Measurements from ENCODE around the gene SEL1L. TPM values are rescaled to one million over a fixed set of nuclear protein-coding genes. Genes with fewer than 3 reads are reported as not detected.
"Not testable (repeated sequence)": the region's sequence is repeated elsewhere in the genome, so short reads cannot be mapped to it uniquely, and the experiment has no call there.

SEL1L gene
- total RNA-seq, 4 donors from 2014 or later = 16.5 to 57.1 (median 44.7) TPM

GRCh38 chr14:81555684-81556083 is 22.0 kb upstream of the SEL1L start:
- no peaks in the 10 kb centered on the region for H3K36me3 ChIP-seq
- no peaks in the 10 kb centered on the region for H3K9me3 ChIP-seq
- no peaks in the 10 kb centered on the region for H3K27me3 ChIP-seq
- DNase-seq = no peak
- no peak overlapping the region for H3K27ac ChIP-seq
- H3K4me1 ChIP-seq = no peaks in the 10 kb centered on the region
- no peak overlapping the region for H3K4me3 ChIP-seq
- TF ChIP-seq POLR2A (IDR thresholded peaks at IDR 0.05) (no peak), CTCF (IDR thresholded peaks at IDR 0.05) (no peak)

- TF ChIP-seq POLR2A (IDR thresholded peaks at IDR 0.05) (no peak), CTCF (IDR thresholded peaks at IDR 0.05) (no peak)
- Histone ChIP-seq H3K4me3 (no peak overlapping the region), H3K36me3 (no peaks in the 10 kb centered on the region), H3K9me3 (no peaks in the 10 kb centered on the region), H3K27me3 (no peaks in the 10 kb centered on the region), H3K27ac (no peak overlapping the region), H3K4me1 (no peaks in the 10 kb centered on the region)
- no peak for DNase-seq
These were observed 21.4 kb upstream of the SEL1L start for GRCh38 chr14:81555051-81555450.

- no peak for TF ChIP-seq CTCF (IDR thresholded peaks at IDR 0.05)
- TF ChIP-seq POLR2A (IDR thresholded peaks at IDR 0.05) = no peak
- no peak overlapping the region for H3K27ac ChIP-seq
- no peak overlapping the region for H3K4me3 ChIP-seq
- no peaks in the 10 kb centered on the region for H3K36me3 ChIP-seq
- no peaks in the 10 kb centered on the region for H3K9me3 ChIP-seq
- no peaks in the 10 kb centered on the region for H3K27me3 ChIP-seq
- no peak for DNase-seq
- H3K4me1 ChIP-seq = no peaks in the 10 kb centered on the region
These were observed 17.8 kb upstream of the SEL1L start for GRCh38 chr14:81551471-81551870.

GRCh38 chr14:81550001-81550637 is 16.5 kb upstream of the SEL1L start:
- DNase-seq = no peak
- no peaks in the 10 kb centered on the region for H3K4me1 ChIP-seq
- no peak for TF ChIP-seq CTCF (IDR thresholded peaks at IDR 0.05)

GRCh38 chr14:81541206-81541605 is 7.6 kb upstream of the SEL1L start:
- not testable (repeated sequence) for H3K27ac ChIP-seq, H3K9me3 ChIP-seq, DNase-seq, H3K27me3 ChIP-seq, H3K4me1 ChIP-seq, H3K4me3 ChIP-seq, H3K36me3 ChIP-seq

More at GRCh38 chr14:81550001-81550637, 16.5 kb upstream of the SEL1L start:
- Histone ChIP-seq H3K36me3 (no peaks in the 10 kb centered on the region), H3K27ac (no peak overlapping the region), H3K4me3 (no peak overlapping the region), H3K9me3 (no peaks in the 10 kb centered on the region), H3K27me3 (no peaks in the 10 kb centered on the region)

GRCh38 chr14:81537193-81537592 is 3.5 kb upstream of the SEL1L start:
- Histone ChIP-seq H3K36me3 (no peaks in the 10 kb centered on the region), H3K27ac (no peak overlapping the region), H3K27me3 (no peaks in the 10 kb centered on the region), H3K9me3 (no peaks in the 10 kb centered on the region), H3K4me3 (no peak overlapping the region), H3K4me1 (peaks cover 0 to 17% (median 2%) of the 10 kb centered on the region in 4 donors)
- DNase-seq = no peak
- TF ChIP-seq POLR2A (IDR thresholded peaks at IDR 0.05) (no peak), CTCF (IDR thresholded peaks at IDR 0.05) (no peak)

Data from Peyer's patch (tissue), 4 donors.